Measurements from ENCODE around the gene GAB1.
A peak's percentile ranks its signal among the peaks of the same experiment; 100 is the strongest.

GAB1 gene

GRCh38 chr4:143336781-143337599 is at the start of gene GAB1:
Gene GAB1, plus strand, starts transcription at chr4:143336876. Its CDS starts 313 bp downstream, at chr4:143337189.
- peak; percentile 84 for DNase-seq

- DNase-seq: no peak
Observed at GRCh38 chr4:143287572-143287923, 49.1 kb upstream of the GAB1 start.

- no peak for DNase-seq
Observed at GRCh38 chr4:143288171-143288570, 48.5 kb upstream of the GAB1 start.

DNA sequence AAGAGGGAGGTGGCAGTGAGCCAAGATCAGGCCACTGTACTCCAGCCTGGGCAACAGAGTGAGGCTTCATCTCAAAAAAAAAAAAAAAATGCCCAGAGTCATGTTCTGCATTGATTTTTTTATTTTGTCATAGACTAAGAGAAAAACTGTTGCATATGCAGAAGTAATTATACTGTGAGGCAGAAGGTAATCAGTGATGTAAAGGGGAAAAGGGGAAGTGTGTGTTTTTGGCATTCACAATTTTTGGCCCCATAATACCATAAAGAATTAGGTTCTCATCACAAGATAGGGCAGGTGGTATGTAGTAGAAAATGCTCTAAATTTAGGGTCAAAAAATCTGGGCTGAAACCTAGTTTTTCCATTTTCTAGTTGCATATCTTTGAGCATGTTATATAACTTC is 47.3 kb upstream of the GAB1 start:
- DNase-seq: no peak

DNA sequence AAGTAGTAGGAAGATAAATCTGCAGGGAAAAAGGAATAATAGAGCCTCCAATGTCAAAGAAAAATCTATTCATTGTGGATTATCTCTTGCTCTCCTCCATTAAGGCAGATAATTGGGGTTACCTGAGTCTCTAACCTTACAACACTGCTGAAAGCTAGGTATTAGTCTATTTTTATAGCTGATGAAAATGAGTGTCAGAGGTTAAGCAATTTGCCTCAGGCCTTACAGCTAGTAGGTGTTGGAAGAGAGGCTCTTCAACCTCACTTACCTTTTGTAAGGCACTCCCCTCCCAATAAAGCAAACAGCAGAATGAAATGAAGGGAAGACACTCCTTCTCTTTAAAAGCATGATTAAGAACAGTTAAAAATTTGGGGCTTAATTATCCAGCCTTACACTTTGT is 45.4 kb upstream of the GAB1 start:
- no peak for DNase-seq

GRCh38 chr4:143292858-143293257 is 43.8 kb upstream of the GAB1 start:
- DNase-seq: no peak

DNA sequence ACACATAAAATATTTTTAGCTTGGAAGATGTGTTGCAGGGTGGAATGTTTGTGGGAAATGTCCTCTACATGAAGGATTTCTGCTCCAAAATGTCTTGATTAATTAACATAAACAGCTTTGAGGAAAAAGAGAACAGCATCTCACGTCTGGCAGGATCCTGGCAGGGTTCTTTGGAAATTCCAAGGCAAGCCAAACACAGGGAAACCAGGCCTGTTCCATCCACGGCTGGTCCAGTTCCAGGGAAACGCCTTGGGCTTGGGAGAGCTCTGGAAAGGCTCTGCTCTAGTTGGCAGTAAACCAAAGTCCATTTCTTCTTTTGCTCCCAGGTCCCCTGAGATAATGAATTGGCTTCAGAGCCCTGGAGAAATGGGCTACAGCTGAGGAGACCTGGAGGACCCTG is 42.4 kb upstream of the GAB1 start:
- peak; percentile 10 for DNase-seq

DNA sequence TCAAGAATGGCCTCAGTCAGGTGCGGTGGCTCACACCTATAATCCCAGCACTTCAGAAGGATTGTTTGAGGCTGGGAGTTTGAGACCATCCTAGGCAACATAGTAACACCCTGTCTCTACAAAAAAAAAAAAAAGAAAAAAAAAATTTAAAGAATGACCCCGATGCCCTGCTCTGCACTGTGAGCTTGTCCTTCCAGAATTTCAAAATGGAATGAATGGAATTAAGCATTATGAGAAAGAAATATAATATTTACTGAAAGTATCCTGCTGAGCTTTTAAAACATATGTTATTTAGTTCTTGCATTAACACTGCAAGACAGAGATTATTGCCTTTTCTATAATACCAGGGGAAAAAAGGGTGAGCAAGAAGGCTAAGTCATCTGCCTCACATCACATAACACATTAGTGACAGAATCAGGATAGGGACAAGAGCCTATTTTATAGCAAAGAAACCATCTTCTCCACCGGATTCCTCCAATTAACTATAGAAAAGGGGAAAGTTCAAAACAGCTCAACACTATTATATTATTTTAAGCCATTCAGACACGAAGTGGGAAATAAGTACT is 41.9 kb upstream of the GAB1 start:
- DNase-seq: no peak

GRCh38 chr4:143296397-143297067 is 40.1 kb upstream of the GAB1 start:
- no peak for DNase-seq

DNA sequence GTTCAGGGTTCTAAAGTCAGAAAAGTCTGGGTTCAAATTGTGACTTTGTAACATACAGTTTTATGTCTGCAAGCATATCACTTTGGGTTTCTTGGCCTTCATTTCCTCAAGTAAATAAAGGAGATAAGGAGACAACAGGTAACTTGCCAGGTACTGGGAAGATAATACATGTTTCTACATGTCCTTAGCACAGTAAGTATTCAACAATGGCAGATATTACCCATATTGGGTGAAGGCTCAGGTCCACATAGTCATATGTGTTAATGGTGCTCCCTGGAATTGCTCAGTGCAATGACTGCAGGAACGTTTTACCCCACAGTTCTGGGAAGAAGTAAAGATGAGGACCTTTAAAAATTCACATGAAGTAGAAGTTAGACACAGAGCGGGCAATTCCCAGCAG is 35.8 kb upstream of the GAB1 start:
- DNase-seq: no peak

GRCh38 chr4:143302536-143302935 is 34.1 kb upstream of the GAB1 start:
- DNase-seq: no peak

- DNase-seq: no peak
Observed at GRCh38 chr4:143306788-143307187, 29.9 kb upstream of the GAB1 start.

DNA sequence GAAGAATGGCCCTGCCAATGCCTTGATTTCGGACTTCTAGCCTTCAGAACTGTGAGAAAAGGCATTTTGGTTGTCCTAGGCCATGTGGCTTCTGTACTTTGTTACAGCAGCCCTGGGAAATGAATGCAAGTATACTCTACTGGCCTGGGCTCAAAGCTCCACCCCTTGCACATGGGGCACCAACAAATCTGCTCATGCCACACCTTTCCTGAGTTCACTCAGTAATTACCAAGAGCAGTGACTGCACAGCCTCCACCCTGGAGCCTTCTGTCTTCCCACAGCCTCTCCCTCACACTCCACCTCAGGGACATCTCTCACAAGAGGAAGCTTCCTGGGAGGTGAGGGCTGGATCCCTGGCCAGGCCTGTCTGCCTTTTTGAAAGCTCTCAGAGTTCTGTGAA is 29.1 kb upstream of the GAB1 start:
- no peak for DNase-seq

- DNase-seq: no peak
Observed at GRCh38 chr4:143308377-143308776, 28.3 kb upstream of the GAB1 start.

- DNase-seq: no peak
Observed at GRCh38 chr4:143311924-143312323, 24.8 kb upstream of the GAB1 start.

DNA sequence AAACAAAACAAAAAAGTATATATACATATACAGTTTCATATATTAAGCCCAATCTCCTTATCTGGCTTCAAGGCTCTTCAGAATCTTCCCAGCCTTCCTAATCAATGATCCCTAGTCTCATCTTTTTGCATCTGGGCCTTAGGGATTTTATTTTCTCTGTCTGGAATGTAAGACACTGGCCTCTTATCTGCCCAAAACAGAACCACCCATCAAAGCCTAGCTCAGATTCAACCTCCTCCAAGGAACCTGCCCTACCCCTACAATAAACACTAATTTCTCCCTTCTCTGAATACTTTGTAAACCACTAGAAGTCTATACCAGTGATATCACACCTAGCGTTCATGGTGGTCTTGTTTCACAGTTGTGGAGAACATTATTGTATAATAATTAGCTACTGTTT is 23.2 kb upstream of the GAB1 start:
- DNase-seq: no peak

DNA sequence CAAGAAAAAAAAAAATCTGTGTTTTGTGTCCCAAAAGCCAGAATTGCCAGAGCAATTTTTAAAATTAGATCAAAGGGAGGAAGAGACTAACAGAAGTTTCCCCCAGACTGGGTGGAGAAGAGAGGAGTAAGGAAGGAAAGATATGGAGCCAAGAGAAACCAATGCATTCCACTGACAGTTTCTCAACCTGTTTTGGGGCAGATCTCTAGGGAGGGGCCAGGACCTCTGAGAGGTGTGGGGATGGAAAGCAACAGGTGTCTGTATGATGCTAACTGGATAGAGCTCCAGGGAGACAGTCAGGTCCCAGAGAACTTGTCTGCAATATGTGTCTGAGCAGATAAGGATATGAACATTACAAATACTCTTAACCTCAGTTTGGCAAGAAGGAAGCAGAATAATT is 22.7 kb upstream of the GAB1 start:
- DNase-seq: no peak

- DNase-seq: no peak
Observed at GRCh38 chr4:143320113-143320512, 16.6 kb upstream of the GAB1 start.

DNA sequence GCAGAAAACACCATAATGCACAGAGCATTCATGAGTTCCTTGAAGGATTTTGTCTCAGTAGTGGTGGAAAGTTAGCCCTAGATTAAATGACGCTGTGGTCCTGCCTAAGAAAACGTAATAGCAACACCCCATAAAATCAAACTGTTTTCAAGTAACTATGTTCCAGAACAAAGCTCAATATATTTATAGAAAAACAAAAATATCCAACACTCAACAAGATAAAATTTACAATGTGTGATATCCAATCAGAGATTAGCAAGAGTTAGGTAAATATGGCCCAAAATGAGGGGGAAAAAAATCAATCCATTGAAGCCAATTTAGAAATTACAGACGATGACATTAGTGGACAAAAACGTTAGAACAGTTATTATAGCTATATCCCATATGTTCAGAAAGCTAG is 9.9 kb upstream of the GAB1 start:
- no peak for DNase-seq

DNA sequence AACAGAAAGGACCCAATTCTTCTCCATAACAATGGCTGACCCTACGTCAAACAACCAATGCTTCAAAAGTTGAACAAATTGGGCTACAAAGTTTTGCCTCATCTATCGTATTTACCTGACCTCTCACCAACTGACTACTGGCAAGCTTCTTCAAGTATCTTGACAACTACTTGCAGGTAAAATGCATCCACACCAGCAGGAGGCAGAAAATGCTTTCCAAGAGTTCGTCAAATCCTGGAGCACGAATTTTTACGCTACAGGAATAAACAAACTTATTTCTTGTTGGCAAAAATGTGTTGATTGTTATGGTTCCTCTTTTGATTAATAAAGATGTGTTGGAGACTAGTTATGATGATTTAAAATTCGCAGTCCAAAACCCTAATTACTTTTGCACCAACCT is 6.7 kb upstream of the GAB1 start:
- no peak for DNase-seq

GRCh38 chr4:143335979-143336780 is 496 bp upstream of the GAB1 start:
- DNase-seq: peak; percentile 96

DNA sequence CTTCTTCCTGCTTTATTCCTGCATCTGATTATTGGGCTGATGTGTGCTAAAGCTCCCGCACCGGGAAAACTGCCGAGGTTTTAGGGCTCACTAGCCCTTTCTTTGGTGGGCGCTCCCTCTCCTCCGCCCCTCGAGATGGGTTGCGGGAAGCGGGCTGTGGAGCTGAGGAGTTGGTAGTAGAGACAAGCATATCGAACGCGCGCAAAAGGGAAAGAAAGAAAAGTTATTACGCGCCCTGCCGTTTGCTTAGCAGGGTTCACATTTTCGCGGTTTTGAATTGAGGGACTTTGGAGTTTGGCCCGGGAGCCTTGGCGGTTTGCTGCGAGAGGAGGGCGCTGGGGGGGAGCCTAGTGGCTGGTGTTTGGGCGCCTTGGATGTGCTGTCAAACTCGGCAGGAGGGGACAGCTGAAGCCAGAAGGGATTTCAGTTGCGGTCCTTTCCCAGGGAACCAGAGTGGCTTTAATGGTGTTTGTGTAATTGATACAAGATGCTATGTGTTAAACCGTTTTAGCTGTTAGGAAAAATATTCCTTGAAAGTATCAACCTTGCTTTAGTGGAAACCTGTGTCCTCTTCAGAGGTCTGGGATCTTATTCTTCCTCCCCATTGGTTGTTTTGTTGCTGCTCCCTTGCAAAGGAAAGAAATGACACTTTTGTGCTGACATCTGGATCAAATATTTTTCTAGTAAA is 1.1 kb downstream of the GAB1 start:
- DNase-seq: peak; percentile 78

DNA sequence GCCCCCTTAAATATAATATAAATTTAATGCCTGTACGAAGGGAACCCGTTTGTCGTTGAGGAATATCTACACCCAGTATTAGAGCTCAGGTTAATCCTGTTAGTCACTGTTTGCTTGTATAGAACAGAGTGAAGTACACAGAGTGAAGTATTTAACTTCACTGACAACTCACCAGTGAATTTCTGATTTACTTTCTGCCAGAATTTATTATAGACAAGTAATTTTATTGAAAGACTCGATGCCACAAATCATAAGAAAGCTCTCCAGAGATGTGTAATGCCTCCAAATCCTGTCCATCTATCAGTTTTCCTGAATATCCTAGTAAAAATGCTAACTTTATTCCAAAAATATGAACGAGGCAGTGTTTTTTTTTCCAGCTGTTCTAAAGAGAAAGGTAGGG is 1.6 kb downstream of the GAB1 start:
- DNase-seq: no peak

Data from midbrain (tissue), 1 donor.